Sigmoid colon (tissue), 7 donors: ENCODE measurements around the gene PXK. TPM values are rescaled to one million over a fixed set of nuclear protein-coding genes. Genes with fewer than 3 reads are reported as not detected.

Experiments
- DNase-seq: peaks from one replicate; pipeline ENCODE4 v3.0.0-alpha.2; 2019
- H3K27ac ChIP-seq, 4 donors: fragments of 200-600 bp; sonication (generic); one replicate each; pipeline ENCODE4 v1.5.1; 2016 to 2019; ENCODE audit warnings: mild to moderate bottlenecking in 1 of 4
- H3K27me3 ChIP-seq, 3 donors: fragments of 200-600 bp; sonication (generic); one replicate each; pipeline ENCODE4 v1.5.1; 2019; ENCODE audit warnings: mild to moderate bottlenecking in 1 of 3
- H3K36me3 ChIP-seq, 4 donors: fragments of 200-600 bp; sonication (generic); one replicate each; pipeline ENCODE4 v1.5.1; 2016 to 2019
- H3K4me1 ChIP-seq, 4 donors: fragments of 200-600 bp; sonication (generic); one replicate each; pipeline ENCODE4 v1.5.1; 2017 to 2019
- H3K4me3 ChIP-seq, 4 donors: fragments of 200-600 bp; sonication (generic); one replicate each; pipeline ENCODE4 v1.5.1; 2017 to 2019; ENCODE audit warnings: mild to moderate bottlenecking in 2 of 4, moderate library complexity in 1 of 4
- H3K9me3 ChIP-seq, 4 donors: fragments of 200-600 bp in 3 of 4; sonication (generic) in 3 of 4; one replicate each; pipeline versions ENCODE4 v1.5.1 to v1.6.1; 2013 to 2019
- CTCF ChIP-seq, 4 experiments: fragments of 450-650 bp in 3 of 4; fragments of 200-600 bp in 1 of 4; IDR thresholded peaks; one replicate each; pipeline ENCODE4 v1.5.1; 2016 to 2019; ENCODE audit warnings: antibody characterized with exemption in 4 of 4, mild to moderate bottlenecking in 3 of 4, moderate library complexity in 2 of 4
- EP300 ChIP-seq, 4 donors: sonication (generic); formaldehyde crosslinking; IDR thresholded peaks; one replicate each; pipeline ENCODE4 v1.6.1; 2017; ENCODE audit warnings: antibody characterized with exemption in 4 of 4
- POLR2A ChIP-seq, 2 donors: fragments of 450-650 bp; IDR thresholded peaks; one replicate each; pipeline ENCODE4 v1.6.1; 2016; ENCODE audit warnings: antibody characterized with exemption in 2 of 2, mild to moderate bottlenecking in 2 of 2, moderate library complexity in 2 of 2
- POLR2AphosphoS5 ChIP-seq, 4 donors: sonication (generic); formaldehyde crosslinking; IDR thresholded peaks; one replicate each; pipeline ENCODE4 v1.6.1; 2017; ENCODE audit warnings: antibody characterized with exemption in 4 of 4
- WGBS, 2 donors: extraction: QIAGEN DNeasy Blood & Tissue Kit; methylation state at CpG; one replicate each; pipeline ENCODE4 v1.1.7; 2013; 5-methylcytosine and 5-hydroxymethylcytosine counted together
- intact Hi-C: fragments of 100-400 bp; cut with DNase I; formaldehyde crosslinking; loops from one replicate; pipeline ENCODE4 v1.15.1; 2023
- polyA plus RNA-seq, 3 donors: library from polyadenylated mRNA; stranded (reverse); fragments of 200-250 nt; gene quantifications; one replicate each; pipeline ENCODE4 v1.2.3, GENCODE V29; 2013
- total RNA-seq, 4 donors: library from RNA; depleted of rRNA; stranded (reverse); fragments of >200 nt; gene quantifications; one replicate each; pipeline ENCODE4 v1.1.0, GENCODE V29; 2016
- donor health status: healthy with polysubstance abuse.
- donor health status: Bipolar disorder and iron deficiency.
- donor health status: healthy.

PXK gene
- total and polyA plus RNA-seq, 7 donors, result 6.9 to 58.7 (median 30.3) TPM

GRCh38 chr3:58359621-58360020 lies 26.9 kb downstream of the PXK start:
- Histone ChIP-seq H3K9me3 (no peaks in the 10 kb centered on the region), H3K36me3 (no peaks in the 10 kb centered on the region), H3K27me3 (no peaks in the 10 kb centered on the region), H3K27ac (peak overlapping the region in 3 of 4 donors; percentile 65 to 75 (median 74)), H3K4me1 (peaks cover 0 to 72% (median 37%) of the 10 kb centered on the region in 4 donors), H3K4me3 (no peak overlapping the region)
- intact Hi-C loops, result no loop called here
- no peak for DNase-seq
- TF ChIP-seq POLR2A (IDR thresholded peaks at IDR 0.05), result no peak
- no peak for TF ChIP-seq EP300 (IDR thresholded peaks at IDR 0.05)
- no peak for TF ChIP-seq CTCF (IDR thresholded peaks at IDR 0.05)
- 84 to 93% methylated on average over 4 of the region's 4 CpGs for WGBS, 2 donors

GRCh38 chr3:58361866-58362265 lies 29.2 kb downstream of the PXK start:
- intact Hi-C loops, result no loop called here
- DNase-seq, result no peak
- H3K27me3 ChIP-seq, result no peaks in the 10 kb centered on the region
- H3K9me3 ChIP-seq, result no peaks in the 10 kb centered on the region
- peak overlapping the region in 1 of 4 donors; percentile 15 for H3K27ac ChIP-seq
- H3K36me3 ChIP-seq, result no peaks in the 10 kb centered on the region
- H3K4me1 ChIP-seq, result peaks cover 0 to 50% (median 21%) of the 10 kb centered on the region in 4 donors
- H3K4me3 ChIP-seq, result no peak overlapping the region
- TF ChIP-seq CTCF (IDR thresholded peaks at IDR 0.05), result no peak
- no peak for TF ChIP-seq POLR2A (IDR thresholded peaks at IDR 0.05)
- TF ChIP-seq POLR2AphosphoS5 (IDR thresholded peaks at IDR 0.05), result no peak
- no peak for TF ChIP-seq EP300 (IDR thresholded peaks at IDR 0.05)

- WGBS, 2 donors, result 71 to 82% methylated on average over 1 of the region's 1 CpG
- intact Hi-C loops, result no loop called here
- Histone ChIP-seq H3K9me3 (no peaks in the 10 kb centered on the region), H3K4me1 (peaks cover 0 to 4% (median 0%) of the 10 kb centered on the region in 4 donors), H3K27me3 (no peaks in the 10 kb centered on the region), H3K4me3 (no peak overlapping the region), H3K36me3 (peaks cover 0 to 16% (median 2%) of the 10 kb centered on the region in 4 donors), H3K27ac (no peak overlapping the region)
- DNase-seq, result no peak
- TF ChIP-seq CTCF (IDR thresholded peaks at IDR 0.05) (no peak), POLR2AphosphoS5 (IDR thresholded peaks at IDR 0.05) (no peak), POLR2A (IDR thresholded peaks at IDR 0.05) (no peak), EP300 (IDR thresholded peaks at IDR 0.05) (no peak)
Measured at GRCh38 chr3:58366699-58367098, 34.0 kb downstream of the PXK start.

- Histone ChIP-seq H3K27ac (no peak overlapping the region), H3K27me3 (no peaks in the 10 kb centered on the region), H3K4me1 (no peaks in the 10 kb centered on the region), H3K9me3 (no peaks in the 10 kb centered on the region), H3K36me3 (peaks cover 0 to 18% (median 2%) of the 10 kb centered on the region in 4 donors), H3K4me3 (no peak overlapping the region)
- intact Hi-C loops, result no loop called here
- TF ChIP-seq CTCF (IDR thresholded peaks at IDR 0.05) (no peak), EP300 (IDR thresholded peaks at IDR 0.05) (no peak), POLR2A (IDR thresholded peaks at IDR 0.05) (no peak), POLR2AphosphoS5 (IDR thresholded peaks at IDR 0.05) (no peak)
- no peak for DNase-seq
- 86 to 91% methylated on average over 1 of the region's 1 CpG for WGBS, 2 donors
Measured at GRCh38 chr3:58369038-58369437, 36.3 kb downstream of the PXK start.

GRCh38 chr3:58369876-58370275 lies 37.2 kb downstream of the PXK start:
- TF ChIP-seq CTCF (IDR thresholded peaks at IDR 0.05) (no peak), POLR2A (IDR thresholded peaks at IDR 0.05) (no peak), POLR2AphosphoS5 (IDR thresholded peaks at IDR 0.05) (no peak), EP300 (IDR thresholded peaks at IDR 0.05) (no peak)
- Histone ChIP-seq H3K4me3 (no peak overlapping the region), H3K27ac (no peak overlapping the region), H3K27me3 (no peaks in the 10 kb centered on the region), H3K36me3 (peaks cover 0 to 18% (median 2%) of the 10 kb centered on the region in 4 donors), H3K4me1 (no peaks in the 10 kb centered on the region), H3K9me3 (no peaks in the 10 kb centered on the region)
- 97% methylated on average over 3 of the region's 3 CpGs for WGBS, 2 donors
- intact Hi-C loops, result no loop called here
- no peak for DNase-seq
